WTC11 (cell line): ENCODE data around the gene DNAJB2. TPM values are rescaled to one million over a fixed set of nuclear protein-coding genes. Genes with fewer than 3 reads are reported as not detected.

Experiments
- ATAC-seq: fragments of 200-7000 bp; cut with Tn5 transposase; 2 replicates; pipeline ENCODE4 v1.10.0; 2021; ENCODE audit warnings: mild to moderate bottlenecking, moderate library complexity
- CTCF ChIA-PET: fragments of 300-600 bp; sonication (Branson Sonifier 250); formaldehyde crosslinking; loops from one replicate; lab custom pipeline; 2021; ENCODE audit warnings: antibody characterized with exemption; lab: Charles Lee
- POLR2A ChIA-PET: fragments of 350-600 bp; sonication (Branson Sonifier 250); formaldehyde crosslinking; loops from one replicate; lab custom pipeline; 2021; ENCODE audit warnings: antibody characterized with exemption; lab: Charles Lee
- DNase-seq: peaks from one replicate; pipeline ENCODE4 v3.0.0; 2021; ENCODE audit warnings: low spot score
- H3K27ac Mint-ChIP-seq: 2 replicates; pipeline ENCODE4 v1.8.0; 2021; ENCODE audit warnings: mixed read lengths
- H3K27me3 Mint-ChIP-seq: 2 replicates; pipeline ENCODE4 v1.8.0; 2021; ENCODE audit warnings: low read depth, mild to moderate bottlenecking, moderate library complexity, mixed read lengths
- H3K36me3 Mint-ChIP-seq: 2 replicates; pipeline ENCODE4 v1.8.0; 2021; ENCODE audit warnings: mixed read lengths
- H3K4me1 Mint-ChIP-seq: 2 replicates; pipeline ENCODE4 v1.8.0; 2022; ENCODE audit warnings: mixed read lengths
- H3K4me3 Mint-ChIP-seq: 2 replicates; pipeline ENCODE4 v1.8.0; 2021; ENCODE audit warnings: mild to moderate bottlenecking, moderate library complexity, mixed read lengths
- H3K9me3 Mint-ChIP-seq: 2 replicates; pipeline ENCODE4 v1.8.0; 2021; ENCODE audit warnings: mixed read lengths
- ATF1 ChIP-seq: sonication (generic); formaldehyde crosslinking; IDR thresholded peaks from 2 replicates; pipeline ENCODE4 v1.8.1; 2023; ENCODE audit warnings: mild to moderate bottlenecking, moderate library complexity, missing genetic modification reagents
- CBFB ChIP-seq: sonication (generic); formaldehyde crosslinking; IDR thresholded peaks from 2 replicates; pipeline ENCODE4 v1.8.1; 2022; ENCODE audit warnings: mild to moderate bottlenecking, low read depth, missing genetic modification reagents
- E2F1 ChIP-seq: sonication (generic); formaldehyde crosslinking; IDR thresholded peaks from 2 replicates; pipeline ENCODE4 v1.8.0; 2022; ENCODE audit warnings: mild to moderate bottlenecking, missing genetic modification reagents
- FOXJ3 ChIP-seq: sonication (generic); formaldehyde crosslinking; IDR thresholded peaks from 2 replicates; pipeline ENCODE4 v1.9.0; 2021; ENCODE audit warnings: missing genetic modification reagents, mild to moderate bottlenecking, borderline replicate concordance
- FOXP4 ChIP-seq: sonication (generic); formaldehyde crosslinking; IDR thresholded peaks from 2 replicates; pipeline ENCODE4 v1.8.0; 2022; ENCODE audit warnings: mild to moderate bottlenecking, missing genetic modification reagents
- KAT7 ChIP-seq: sonication (generic); formaldehyde crosslinking; IDR thresholded peaks from 2 replicates; pipeline ENCODE4 v1.8.1; 2023; ENCODE audit warnings: missing genetic modification reagents, mild to moderate bottlenecking, borderline replicate concordance
- MXD4 ChIP-seq: fragments of 250-450 bp; sonication (Bioruptor Pico); IDR thresholded peaks from 2 replicates; pipeline ENCODE4 v1.8.0; 2021; ENCODE audit warnings: mild to moderate bottlenecking, moderate library complexity, borderline replicate concordance
- NFATC4 ChIP-seq: fragments of 250-450 bp; sonication (Bioruptor Pico); IDR thresholded peaks from 2 replicates; pipeline ENCODE4 v1.9.0; 2021; ENCODE audit warnings: mild to moderate bottlenecking
- NR1H2 ChIP-seq: sonication (generic); formaldehyde crosslinking; IDR thresholded peaks from 2 replicates; pipeline ENCODE4 v1.9.0; 2021; ENCODE audit warnings: mild to moderate bottlenecking, moderate library complexity, missing genetic modification reagents
- PRDM15 ChIP-seq: sonication (generic); formaldehyde crosslinking; IDR thresholded peaks from 2 replicates; pipeline ENCODE4 v1.8.0; 2022; ENCODE audit warnings: missing genetic modification reagents
- USF1 ChIP-seq: sonication (generic); formaldehyde crosslinking; IDR thresholded peaks from 2 replicates; pipeline ENCODE4 v1.8.0; 2022; ENCODE audit warnings: mild to moderate bottlenecking, missing genetic modification reagents
- ZNF138 ChIP-seq: sonication (generic); formaldehyde crosslinking; conservative IDR thresholded peaks from 2 replicates; pipeline ENCODE4 v1.8.1; 2022; ENCODE audit warnings: mild to moderate bottlenecking, moderate library complexity, missing genetic modification reagents
- ZNF219 ChIP-seq: sonication (generic); formaldehyde crosslinking; IDR thresholded peaks from 2 replicates; pipeline ENCODE4 v1.8.0; 2023; ENCODE audit warnings: missing genetic modification reagents, mild to moderate bottlenecking, borderline replicate concordance
- total RNA-seq: library from RNA; stranded (reverse); gene quantifications from 3 replicates; pipeline ENCODE4 v1.2.3, GENCODE V29; 2021

DNAJB2 gene
- total RNA-seq, 1 experiment from 2014 or later: 36.1 TPM

GRCh38 chr2:219299372-219299760 is 20.2 kb downstream of the DNAJB2 start:
- no peak for ATAC-seq
- TF ChIP-seq ATF1 (CRISPR knock-in tag) (no peak), KAT7 (CRISPR knock-in tag) (no peak), FOXP4 (CRISPR knock-in tag) (no peak), CBFB (CRISPR knock-in tag) (no peak), USF1 (CRISPR knock-in tag) (no peak), NR1H2 (CRISPR knock-in tag) (no peak), MXD4 (CRISPR knock-in tag) (no peak), PRDM15 (CRISPR knock-in tag) (no peak), NFATC4 (no peak), ZNF219 (no peak), E2F1 (CRISPR knock-in tag) (no peak), FOXJ3 (CRISPR knock-in tag) (no peak), ZNF138 (CRISPR knock-in tag) (no peak)
- TF ChIP-seq, all 79 proteins: peak for 0
- peaks cover 5% of the 10 kb centered on the region; the same call in 1 of the 2 replicates for H3K9me3 Mint-ChIP-seq
- no peaks in the 10 kb centered on the region for H3K36me3 Mint-ChIP-seq
- H3K4me3 Mint-ChIP-seq: peak overlapping the region; percentile 51
- no peak for DNase-seq
- peaks cover 75% of the 10 kb centered on the region for H3K27me3 Mint-ChIP-seq
- H3K27ac Mint-ChIP-seq: no peak overlapping the region
- CTCF ChIA-PET: interaction anchor here (0.6 to 3.5 kb wide), 29 partner anchors 9 to 269 kb away, joined by 3 to 21 read pairs (median 4); partner anchors contain the start of genes ANKZF1, ATG9A, CNPPD1 and DNAJB2
- POLR2A ChIA-PET: no interaction called here
- H3K4me1 Mint-ChIP-seq: peaks cover 19% of the 10 kb centered on the region

GRCh38 chr2:219300022-219300421 is 20.9 kb downstream of the DNAJB2 start:
- no peak for DNase-seq
- no peak for ATAC-seq
- H3K9me3 Mint-ChIP-seq: peaks cover 5% of the 10 kb centered on the region; the same call in 1 of the 2 replicates
- H3K4me1 Mint-ChIP-seq: peaks cover 19% of the 10 kb centered on the region
- CTCF ChIA-PET: interaction anchor here (1.1 to 3.5 kb wide), 12 partner anchors 9 to 270 kb away, joined by 3 to 21 read pairs (median 6); partner anchors contain the start of genes DNAJB2 and PTPRN
- no peaks in the 10 kb centered on the region for H3K36me3 Mint-ChIP-seq
- H3K27ac Mint-ChIP-seq: no peak overlapping the region
- TF ChIP-seq E2F1 (CRISPR knock-in tag): no peak
- H3K4me3 Mint-ChIP-seq: no peak overlapping the region
- POLR2A ChIA-PET: no interaction called here
- H3K27me3 Mint-ChIP-seq: peaks cover 78% of the 10 kb centered on the region
